ENCODE data around the gene CYBB.

The CYBB gene

GRCh38 chrX:37862851-37863250, 83.0 kb downstream of the CYBB start:
- no peak for TF ChIP-seq CTCF (IDR thresholded peaks at IDR 0.05; ENCODE audit: low read depth, low read length, missing control alignments)
- no peak for DNase-seq (ENCODE audit: low read depth)

More at GRCh38 chrX:37862851-37863250, 83.0 kb downstream of the CYBB start:
- H3K4me3 ChIP-seq (ENCODE audit: low read depth, low read length) = no peak overlapping the region
